Activated naive CD8-positive, alpha-beta T cell treated with anti-CD3 and anti-CD28 coated beads, Interleukin-2, amount 10 ng/mL, durations not matched to agents 7 days and 5 days (primary cell): Measurements from ENCODE around the gene FGFRL1. TPM values are rescaled to one million over a fixed set of nuclear protein-coding genes. Genes with fewer than 3 reads are reported as not detected.

ENCODE experiments used
- ATAC-seq: fragments of 150-1000 bp; cut with Tn5 transposase; one replicate; pipeline ENCODE4 v1.10.0; 2021; ENCODE audit warnings: low read depth, moderate library complexity
- POLR2A ChIA-PET: fragments of 350-600 bp; sonication (Branson Sonifier 250); formaldehyde crosslinking; loops from one replicate; lab custom pipeline; 2021; ENCODE audit warnings: antibody characterized with exemption; lab: Charles Lee
- DNase-seq: peaks from one replicate; pipeline ENCODE4 v3.0.0; 2021
- H3K27ac Mint-ChIP-seq: one replicate; pipeline ENCODE4 v1.8.0; 2022; ENCODE audit warnings: mild to moderate bottlenecking, mixed read lengths
- H3K27me3 Mint-ChIP-seq: one replicate; pipeline ENCODE4 v1.8.0; 2022; ENCODE audit warnings: mild to moderate bottlenecking, moderate library complexity, mixed read lengths
- H3K36me3 Mint-ChIP-seq: one replicate; pipeline ENCODE4 v1.8.0; 2021; ENCODE audit warnings: mild to moderate bottlenecking, mixed read lengths
- H3K4me1 Mint-ChIP-seq: one replicate; pipeline ENCODE4 v1.8.0; 2021; ENCODE audit warnings: mixed read lengths
- H3K4me3 Mint-ChIP-seq: one replicate; pipeline ENCODE4 v1.8.0; 2022; ENCODE audit warnings: mild to moderate bottlenecking, moderate library complexity, mixed read lengths
- H3K9me3 Mint-ChIP-seq: one replicate; pipeline ENCODE4 v1.8.0; 2021; ENCODE audit warnings: mixed read lengths
- total RNA-seq, 2 experiments: library from RNA; stranded (reverse); gene quantifications; one replicate each; pipeline ENCODE4 v1.2.3, GENCODE V29; 2021

FGFRL1 gene
- total RNA-seq, 2 experiments from 2014 or later: 15.5 to 19.1 TPM

GRCh38 chr4:1023075-1023640 lies 11.7 kb downstream of the FGFRL1 start:
- H3K4me1 Mint-ChIP-seq: peaks cover 2% of the 10 kb centered on the region
- no peak overlapping the region for H3K4me3 Mint-ChIP-seq
- ATAC-seq (no peak), DNase-seq (no peak)
- POLR2A ChIA-PET: no interaction called here
- peaks cover 4% of the 10 kb centered on the region for H3K36me3 Mint-ChIP-seq
- H3K9me3 Mint-ChIP-seq: no peaks in the 10 kb centered on the region
- H3K27ac Mint-ChIP-seq: no peak overlapping the region
- H3K27me3 Mint-ChIP-seq: no peaks in the 10 kb centered on the region

GRCh38 chr4:1023895-1024740 lies 12.7 kb downstream of the FGFRL1 start:
- no peak overlapping the region for H3K4me3 Mint-ChIP-seq
- ATAC-seq (no peak), DNase-seq (no peak)
- H3K27me3 Mint-ChIP-seq: no peaks in the 10 kb centered on the region
- no peak overlapping the region for H3K27ac Mint-ChIP-seq
- H3K9me3 Mint-ChIP-seq: no peaks in the 10 kb centered on the region
- H3K4me1 Mint-ChIP-seq: peaks cover 2% of the 10 kb centered on the region
- peaks cover 4% of the 10 kb centered on the region for H3K36me3 Mint-ChIP-seq
- POLR2A ChIA-PET: no interaction called here

- peak overlapping the region; percentile 52 for H3K27ac Mint-ChIP-seq
- H3K36me3 Mint-ChIP-seq: peaks cover 4% of the 10 kb centered on the region
- H3K9me3 Mint-ChIP-seq: no peaks in the 10 kb centered on the region
- no peaks in the 10 kb centered on the region for H3K27me3 Mint-ChIP-seq
- DNase-seq (no peak), ATAC-seq (no peak)
- POLR2A ChIA-PET: no interaction called here
- H3K4me1 Mint-ChIP-seq: peaks cover 2% of the 10 kb centered on the region
- no peak overlapping the region for H3K4me3 Mint-ChIP-seq
These were observed 13.6 kb downstream of the FGFRL1 start for GRCh38 chr4:1024882-1025545.

GRCh38 chr4:1026115-1026514 lies 14.7 kb downstream of the FGFRL1 start:
- Mint-ChIP-seq H3K27me3 (no peaks in the 10 kb centered on the region), H3K9me3 (no peaks in the 10 kb centered on the region), H3K4me3 (no peak overlapping the region), H3K27ac (no peak overlapping the region), H3K36me3 (peaks cover 4% of the 10 kb centered on the region), H3K4me1 (peaks cover 2% of the 10 kb centered on the region)
- DNase-seq (no peak), ATAC-seq (peak; percentile 53)
- POLR2A ChIA-PET: no interaction called here

- Mint-ChIP-seq H3K4me1 (peaks cover 2% of the 10 kb centered on the region), H3K27me3 (no peaks in the 10 kb centered on the region), H3K27ac (no peak overlapping the region), H3K36me3 (peaks cover 4% of the 10 kb centered on the region), H3K9me3 (no peaks in the 10 kb centered on the region), H3K4me3 (no peak overlapping the region)
- no peak for ATAC-seq
- POLR2A ChIA-PET: no interaction called here
- no peak for DNase-seq
These were observed 15.9 kb downstream of the FGFRL1 start for GRCh38 chr4:1027219-1027914.

GRCh38 chr4:1027915-1028238 lies 16.5 kb downstream of the FGFRL1 start:
- POLR2A ChIA-PET: no interaction called here
- ATAC-seq (no peak), DNase-seq (no peak)
- no peak overlapping the region for H3K27ac Mint-ChIP-seq
- peaks cover 4% of the 10 kb centered on the region for H3K36me3 Mint-ChIP-seq
- H3K4me3 Mint-ChIP-seq: no peak overlapping the region
- H3K27me3 Mint-ChIP-seq: no peaks in the 10 kb centered on the region
- H3K9me3 Mint-ChIP-seq: no peaks in the 10 kb centered on the region
- H3K4me1 Mint-ChIP-seq: peaks cover 2% of the 10 kb centered on the region

- DNase-seq (no peak), ATAC-seq (no peak)
- no peaks in the 10 kb centered on the region for H3K9me3 Mint-ChIP-seq
- H3K27ac Mint-ChIP-seq: no peak overlapping the region
- POLR2A ChIA-PET: no interaction called here
- H3K4me3 Mint-ChIP-seq: no peak overlapping the region
- H3K36me3 Mint-ChIP-seq: peaks cover 4% of the 10 kb centered on the region
- peaks cover 2% of the 10 kb centered on the region for H3K4me1 Mint-ChIP-seq
- no peaks in the 10 kb centered on the region for H3K27me3 Mint-ChIP-seq
These were observed 17.3 kb downstream of the FGFRL1 start for GRCh38 chr4:1028574-1029220.

- Mint-ChIP-seq H3K36me3 (peaks cover 4% of the 10 kb centered on the region), H3K4me3 (no peak overlapping the region), H3K9me3 (no peaks in the 10 kb centered on the region), H3K27ac (no peak overlapping the region), H3K27me3 (no peaks in the 10 kb centered on the region), H3K4me1 (peaks cover 2% of the 10 kb centered on the region)
- POLR2A ChIA-PET: no interaction called here
- no peak for ATAC-seq
- DNase-seq: no peak
These were observed 18.1 kb downstream of the FGFRL1 start for GRCh38 chr4:1029529-1029928.

GRCh38 chr4:1030031-1030430 lies 18.6 kb downstream of the FGFRL1 start:
- Mint-ChIP-seq H3K36me3 (peaks cover 4% of the 10 kb centered on the region), H3K4me3 (no peak overlapping the region), H3K27me3 (no peaks in the 10 kb centered on the region), H3K9me3 (no peaks in the 10 kb centered on the region), H3K4me1 (peaks cover 2% of the 10 kb centered on the region), H3K27ac (no peak overlapping the region)
- no peak for DNase-seq
- POLR2A ChIA-PET: no interaction called here
- no peak for ATAC-seq

- Mint-ChIP-seq H3K27ac (no peak overlapping the region), H3K4me1 (peaks cover 2% of the 10 kb centered on the region), H3K4me3 (no peak overlapping the region), H3K27me3 (no peaks in the 10 kb centered on the region), H3K9me3 (no peaks in the 10 kb centered on the region), H3K36me3 (no peaks in the 10 kb centered on the region)
- POLR2A ChIA-PET: no interaction called here
- ATAC-seq: no peak
- no peak for DNase-seq
These were observed 19.1 kb downstream of the FGFRL1 start for GRCh38 chr4:1030559-1030958.

GRCh38 chr4:1031346-1031745 lies 19.9 kb downstream of the FGFRL1 start:
- no peak for ATAC-seq
- H3K27me3 Mint-ChIP-seq: no peaks in the 10 kb centered on the region

GRCh38 chr4:1031956-1032795 lies 20.8 kb downstream of the FGFRL1 start:
- ATAC-seq: peak; percentile 35
- DNase-seq: no peak
- H3K27ac Mint-ChIP-seq: no peak overlapping the region
- no peak overlapping the region for H3K4me3 Mint-ChIP-seq
- POLR2A ChIA-PET: no interaction called here
- no peaks in the 10 kb centered on the region for H3K27me3 Mint-ChIP-seq
- H3K36me3 Mint-ChIP-seq: no peaks in the 10 kb centered on the region
- no peaks in the 10 kb centered on the region for H3K4me1 Mint-ChIP-seq
- H3K9me3 Mint-ChIP-seq: no peaks in the 10 kb centered on the region

More at GRCh38 chr4:1031346-1031745, 19.9 kb downstream of the FGFRL1 start:
- POLR2A ChIA-PET: no interaction called here
- H3K27ac Mint-ChIP-seq: no peak overlapping the region
- no peaks in the 10 kb centered on the region for H3K36me3 Mint-ChIP-seq
- H3K4me1 Mint-ChIP-seq: no peaks in the 10 kb centered on the region
- no peak for DNase-seq
- H3K4me3 Mint-ChIP-seq: no peak overlapping the region
- no peaks in the 10 kb centered on the region for H3K9me3 Mint-ChIP-seq
